ENCODE measurements around the gene PSMG3.

DNA sequence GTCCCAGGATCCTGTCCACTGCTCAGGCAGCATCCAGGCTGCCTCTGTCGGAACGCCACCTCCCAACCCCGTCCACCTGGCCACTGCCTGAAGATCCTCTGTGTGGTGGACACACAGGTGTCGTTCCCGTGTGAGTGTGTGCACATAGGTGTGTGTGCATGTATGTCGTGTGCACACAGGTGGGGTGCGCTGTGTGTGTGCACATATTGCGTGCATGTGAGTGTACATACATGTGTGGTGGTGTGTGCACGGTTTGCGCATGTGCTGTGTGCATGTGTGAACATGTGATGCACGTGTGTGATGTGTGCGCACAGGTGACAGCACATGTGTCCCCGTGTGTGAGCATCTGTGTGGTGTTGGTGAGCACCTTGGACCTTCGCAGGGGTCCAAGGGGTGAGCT lies 20.9 kb downstream of the PSMG3 start:
- TF ChIP-seq, protein P1, sequence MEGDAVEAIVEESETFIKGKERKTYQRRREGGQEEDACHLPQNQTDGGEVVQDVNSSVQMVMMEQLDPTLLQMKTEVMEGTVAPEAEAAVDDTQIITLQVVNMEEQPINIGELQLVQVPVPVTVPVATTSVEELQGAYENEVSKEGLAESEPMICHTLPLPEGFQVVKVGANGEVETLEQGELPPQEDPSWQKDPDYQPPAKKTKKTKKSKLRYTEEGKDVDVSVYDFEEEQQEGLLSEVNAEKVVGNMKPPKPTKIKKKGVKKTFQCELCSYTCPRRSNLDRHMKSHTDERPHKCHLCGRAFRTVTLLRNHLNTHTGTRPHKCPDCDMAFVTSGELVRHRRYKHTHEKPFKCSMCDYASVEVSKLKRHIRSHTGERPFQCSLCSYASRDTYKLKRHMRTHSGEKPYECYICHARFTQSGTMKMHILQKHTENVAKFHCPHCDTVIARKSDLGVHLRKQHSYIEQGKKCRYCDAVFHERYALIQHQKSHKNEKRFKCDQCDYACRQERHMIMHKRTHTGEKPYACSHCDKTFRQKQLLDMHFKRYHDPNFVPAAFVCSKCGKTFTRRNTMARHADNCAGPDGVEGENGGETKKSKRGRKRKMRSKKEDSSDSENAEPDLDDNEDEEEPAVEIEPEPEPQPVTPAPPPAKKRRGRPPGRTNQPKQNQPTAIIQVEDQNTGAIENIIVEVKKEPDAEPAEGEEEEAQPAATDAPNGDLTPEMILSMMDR (optimal IDR thresholded peaks at IDR 0.05 in 1 of 3, IDR thresholded peaks at IDR 0.05 in 1 of 3, conservative IDR thresholded peaks at IDR 0.05 in 1 of 3; ENCODE audit: extremely low read depth in 1 of 3, insufficient read depth in 2 of 3, low read length in 3 of 3): no peak
- no peak for TF ChIP-seq EZH2 (IDR thresholded peaks at IDR 0.05; ENCODE audit: low read length)
